ENCODE data around the gene PTDSS2.

The PTDSS2 gene

GRCh38 chr11:440065-441042, 9.7 kb upstream of the PTDSS2 start:
- DNase-seq (ENCODE audit: low spot score), result no peak
- TF ChIP-seq CTCF (IDR thresholded peaks at IDR 0.05; ENCODE audit: borderline replicate concordance, control extremely low read depth, extremely low read depth, insufficient read depth, missing control alignments), result peak; percentile 1
- in situ Hi-C loops (cut with MboI; ENCODE audit: low sequenced_read_pairs, unreplicated experiment), result no loop called here

- TF ChIP-seq CTCF (IDR thresholded peaks at IDR 0.05; ENCODE audit: borderline replicate concordance, control extremely low read depth, extremely low read depth, insufficient read depth, missing control alignments), result no peak
- in situ Hi-C loops (cut with MboI; ENCODE audit: low sequenced_read_pairs, unreplicated experiment), result no loop called here
- no peak for DNase-seq (ENCODE audit: low spot score)
Observed at GRCh38 chr11:441043-441417, 9.0 kb upstream of the PTDSS2 start.

GRCh38 chr11:441418-442274, 8.4 kb upstream of the PTDSS2 start, which contains the start of gene ANO9:
TSS of gene ANO9 (minus strand) at chr11:442011. CDS start at chr11:441926, 85 bp downstream.
- in situ Hi-C loops (cut with MboI; ENCODE audit: low sequenced_read_pairs, unreplicated experiment), result no loop called here
- DNase-seq (ENCODE audit: low spot score), result peak; percentile 91
- TF ChIP-seq CTCF (IDR thresholded peaks at IDR 0.05; ENCODE audit: borderline replicate concordance, control extremely low read depth, extremely low read depth, insufficient read depth, missing control alignments), result no peak

GRCh38 chr11:442611-443081, 7.4 kb upstream of the PTDSS2 start:
- DNase-seq (ENCODE audit: low spot score), result no peak
- in situ Hi-C loops (cut with MboI; ENCODE audit: low sequenced_read_pairs, unreplicated experiment), result no loop called here
- TF ChIP-seq CTCF (IDR thresholded peaks at IDR 0.05; ENCODE audit: borderline replicate concordance, control extremely low read depth, extremely low read depth, insufficient read depth, missing control alignments), result no peak

GRCh38 chr11:443542-444199, 6.4 kb upstream of the PTDSS2 start:
- DNase-seq (ENCODE audit: low spot score), result no peak
- no peak for TF ChIP-seq CTCF (IDR thresholded peaks at IDR 0.05; ENCODE audit: borderline replicate concordance, control extremely low read depth, extremely low read depth, insufficient read depth, missing control alignments)
- in situ Hi-C loops (cut with MboI; ENCODE audit: low sequenced_read_pairs, unreplicated experiment), result no loop called here
